HepG2 (cell line): ENCODE measurements around the gene AKR7A3. TPM values are rescaled to one million over a fixed set of nuclear protein-coding genes. Genes with fewer than 3 reads are reported as not detected.

ENCODE experiments used
- ATAC-seq: fragments of 200-7000 bp; cut with Tn5 transposase; 3 replicates; pipeline ENCODE4 v1.9.1; 2020; ENCODE audit warnings: mild to moderate bottlenecking, moderate library complexity
- BruUV-seq: library from RNA; stranded (reverse); fragments of 400-500 nt; replicated peaks from 2 replicates; lab custom pipeline; 2021; lab: Mats Ljungman, UMichigan
- CTCF ChIA-PET: fragments of 300-600 bp; formaldehyde crosslinking; extraction: SDS; loops from one replicate; lab custom pipeline; 2021; ENCODE audit warnings: low total read pairs, inconsistent platforms, low intra/inter-chr PET ratio; lab: Yijun Ruan, JAX
- POLR2A ChIA-PET: fragments of 350-600 bp; sonication (Branson Sonifier 250); formaldehyde crosslinking; loops from one replicate; lab custom pipeline; 2020; ENCODE audit warnings: antibody characterized with exemption, inconsistent platforms; lab: Yijun Ruan, JAX
- DNase-seq: peaks from one replicate; pipeline ENCODE4 v3.0.0-alpha.2; 2015; ENCODE audit warnings: low spot score
- FAIRE-seq: peaks from 3 replicates; lab custom pipeline; 2011; peaks lifted over from hg19 to GRCh38; lab: Jason Lieb, UNC
- H2AFZ ChIP-seq: one replicate; pipeline ENCODE4 v1.6.1; 2011; ENCODE audit warnings: low read length, inconsistent platforms
- H3K27ac ChIP-seq: fragments of 300-600 bp; 3 replicates; pipeline ENCODE4 v1.8.0; 2011; ENCODE audit warnings: mixed run types, mild to moderate bottlenecking, mixed read lengths, low read length, inconsistent platforms; ENCODE audit not compliant: insufficient read depth; ENCODE audit errors: extremely low read length
- H3K27me3 ChIP-seq, 2 experiments: fragments of 200-600 bp in 1 of 2; 2 replicates in 1 of 2; 3 replicates in 1 of 2; pipeline versions ENCODE4 v1.6.0 to v1.8.0; 2011; ENCODE audit warnings: low read length in 2 of 2, mild to moderate bottlenecking in 2 of 2, moderate library complexity in 2 of 2, inconsistent platforms in 1 of 2; ENCODE audit not compliant: insufficient read depth in 2 of 2, control insufficient read depth in 1 of 2
- H3K36me3 ChIP-seq, 2 experiments: fragments of 200-600 bp in 1 of 2; replicated peaks in 1 of 2; 2 replicates in 1 of 2; 3 replicates in 1 of 2; pipeline versions ENCODE4 v1.5.1 to v1.8.0; 2011; ENCODE audit warnings: low read length in 2 of 2, inconsistent platforms in 1 of 2; ENCODE audit not compliant: insufficient read depth in 2 of 2, control insufficient read depth in 1 of 2
- H3K4me1 ChIP-seq: 2 replicates; pipeline ENCODE4 v1.5.1; 2012; ENCODE audit warnings: low read length, inconsistent platforms; ENCODE audit not compliant: insufficient read depth
- H3K4me2 ChIP-seq: 2 replicates; pipeline ENCODE4 v1.6.0; 2011; ENCODE audit warnings: low read depth, low read length, inconsistent platforms
- H3K4me3 ChIP-seq, 3 experiments: fragments of 200-600 bp in 1 of 3; sonication (generic), shearing (Covaris generic) in 1 of 3; replicated peaks in 1 of 3; 2 replicates each; pipeline ENCODE4 v1.5.1; 2011 to 2016; ENCODE audit warnings: low read length in 3 of 3, inconsistent platforms in 2 of 3, low read depth in 2 of 3, mild to moderate bottlenecking in 2 of 3, control low read depth in 1 of 3, mixed read lengths in 1 of 3; ENCODE audit not compliant: insufficient read depth in 1 of 3
- H3K79me2 ChIP-seq: one replicate; pipeline ENCODE4 v1.6.1; 2011; ENCODE audit warnings: low read length, inconsistent platforms; ENCODE audit not compliant: insufficient read depth
- H3K9ac ChIP-seq: 2 replicates; pipeline ENCODE4 v1.6.0; 2011; ENCODE audit warnings: mild to moderate bottlenecking, low read depth, low read length, inconsistent platforms; ENCODE audit not compliant: insufficient read depth
- H3K9me3 ChIP-seq: 2 replicates; pipeline ENCODE4 v1.5.1; 2012; ENCODE audit warnings: mild to moderate bottlenecking, low read length
- H4K20me1 ChIP-seq: 2 replicates; pipeline ENCODE4 v1.6.0; 2011; ENCODE audit warnings: inconsistent platforms, mild to moderate bottlenecking, low read length, moderate library complexity; ENCODE audit not compliant: insufficient read depth
- AGO2 ChIP-seq: fragments of 200-400 bp; formaldehyde crosslinking; optimal IDR thresholded peaks from 2 replicates; pipeline ENCODE3; 2017; ENCODE audit warnings: mild to moderate bottlenecking, low read depth, low read length, moderate library complexity
- DNMT1 ChIP-seq: sonication (generic); formaldehyde crosslinking; IDR thresholded peaks from 2 replicates; pipeline ENCODE4 v1.5.1; 2020; ENCODE audit warnings: mild to moderate bottlenecking, missing genetic modification reagents
- ETV5 ChIP-seq: IDR thresholded peaks from 2 replicates; pipeline ENCODE4 v1.6.1; 2018; ENCODE audit warnings: missing biosample characterization, missing genetic modification reagents, inconsistent platforms, borderline replicate concordance
- FOSL2 ChIP-seq: sonication (generic); formaldehyde crosslinking; IDR thresholded peaks from 2 replicates; pipeline ENCODE4 v1.4.0; 2020; ENCODE audit warnings: missing genetic modification reagents
- GABPA ChIP-seq, 2 experiments: IDR thresholded peaks; 2 replicates each; pipeline ENCODE4 v1.6.1; 2011 to 2016; ENCODE audit warnings: low read depth in 2 of 2, low read length in 1 of 2, missing biosample characterization in 1 of 2, missing genetic modification characterization in 1 of 2
- GABPB1 ChIP-seq: IDR thresholded peaks from 2 replicates; pipeline ENCODE4 v1.6.1; 2016; ENCODE audit warnings: mild to moderate bottlenecking, missing genetic modification reagents, moderate library complexity, missing compliant biosample characterization
- MAFF ChIP-seq: IDR thresholded peaks from 2 replicates; pipeline ENCODE4 v1.6.1; 2011; ENCODE audit warnings: low read depth, low read length, improper control_type of control experiment
- MLX ChIP-seq: IDR thresholded peaks from 2 replicates; pipeline ENCODE4 v1.6.1; 2016
- NFKBIZ ChIP-seq: IDR thresholded peaks from 2 replicates; pipeline ENCODE4 v1.6.1; 2018; ENCODE audit warnings: missing genetic modification reagents, missing compliant biosample characterization
- POLR2A ChIP-seq, 2 experiments: IDR thresholded peaks; 2 replicates each; pipeline ENCODE4 v1.6.1; 2011; ENCODE audit warnings: low read depth in 2 of 2, low read length in 2 of 2, mild to moderate bottlenecking in 1 of 2, moderate library complexity in 1 of 2; ENCODE audit not compliant: insufficient read depth in 1 of 2
- RXRB ChIP-seq: IDR thresholded peaks from 2 replicates; pipeline ENCODE4 v1.6.1; 2016; ENCODE audit warnings: borderline replicate concordance, missing genetic modification reagents, missing compliant biosample characterization
- SALL1 ChIP-seq: sonication (generic); formaldehyde crosslinking; IDR thresholded peaks from 2 replicates; pipeline ENCODE4 v1.8.0; 2022; ENCODE audit warnings: mild to moderate bottlenecking, missing genetic modification reagents
- SAP130 ChIP-seq: IDR thresholded peaks from 2 replicates; pipeline ENCODE4 v1.6.1; 2016; ENCODE audit warnings: low read depth
- TBP ChIP-seq: sonication (generic); formaldehyde crosslinking; IDR thresholded peaks from 2 replicates; pipeline ENCODE4 v1.5.0; 2020; ENCODE audit warnings: missing genetic modification reagents
- ZBTB38 ChIP-seq: sonication (generic); formaldehyde crosslinking; IDR thresholded peaks from 2 replicates; pipeline ENCODE4 v1.5.1; 2020; ENCODE audit warnings: mild to moderate bottlenecking, missing genetic modification reagents
- ZNF263 ChIP-seq: sonication (generic); formaldehyde crosslinking; IDR thresholded peaks from 2 replicates; pipeline ENCODE4 v1.4.0; 2020; ENCODE audit warnings: missing genetic modification reagents
- WGBS: methylation state at CpG from one replicate; pipeline ENCODE4 v1.1.6; 2017; ENCODE audit warnings: low lambda C conversion rate; 5-methylcytosine and 5-hydroxymethylcytosine counted together
- in situ Hi-C: cut with HindIII; loops from 2 replicates; pipeline ENCODE4 v1.10.0; 2017; ENCODE audit warnings: low pct_unique_long_range_greater_than_20kb; ENCODE audit not compliant: extremely low pct_ligation_motif_present
- intact Hi-C: fragments of 100-400 bp; cut with micrococcal nuclease; formaldehyde crosslinking; loops from one replicate; pipeline ENCODE4 v1.10.0; 2022; ENCODE audit not compliant: unreplicated experiment
- polyA plus RNA-seq, 8 experiments: library from polyadenylated mRNA; depleted of rRNA in 3 of 8; stranded (reverse) in 7 of 8; unstranded in 1 of 8; fragments of >200 nt; fragmentation: Illumina TruSeq in 4 of 8; extraction: Trizol in 4 of 8; gene quantifications; 2 replicates each; pipeline versions ENCODE4 v1.2.1 to v1.2.3, GENCODE V29; 2011 to 2016; ENCODE audit warnings: low read depth in 4 of 8, missing spikeins in 1 of 8, mixed read lengths in 1 of 8; ENCODE audit not compliant: insufficient read depth in 1 of 8
- total RNA-seq, 5 experiments: library from RNA; depleted of rRNA; stranded (reverse); fragments of >200 nt; fragmentation: Illumina TruSeq; extraction: Trizol; gene quantifications; 2 replicates each; pipeline ENCODE4 v1.2.3, GENCODE V29; 2016; ENCODE audit warnings: low read depth in 1 of 5
- TF ChIP-seq, protein P1 (sequence below): sonication (generic); formaldehyde crosslinking; IDR thresholded peaks from 2 replicates; pipeline ENCODE4 v1.5.1; 2020; ENCODE audit warnings: missing genetic modification reagents, mild to moderate bottlenecking, borderline replicate concordance
- TF ChIP-seq, protein P2 (sequence below): sonication (generic); formaldehyde crosslinking; IDR thresholded peaks from 2 replicates; pipeline ENCODE4 v1.5.1; 2020; ENCODE audit warnings: mild to moderate bottlenecking, missing genetic modification reagents, moderate library complexity

The AKR7A3 gene
- total and polyA plus RNA-seq, 2 of the 13 experiments (the other 11 are each of a cell fraction or from before 2014, with no cell fraction given) = 0.58 to 1.00 TPM

GRCh38 chr1:19315378-19316198 is 27.0 kb upstream of the AKR7A3 start:
- 72% methylated on average over 11 of the region's 17 CpGs for WGBS
- ChIA-PET POLR2A (interaction anchor here (1.0 kb wide), 1 partner anchor 18 kb away, joined by 3 read pairs; no protein-coding TSS in a partner anchor), CTCF (no interaction called here)
- no TSS peak for BruUV-seq
- no peaks in the 10 kb centered on the region for H4K20me1 ChIP-seq
- H3K4me2 ChIP-seq = no peak overlapping the region
- in situ Hi-C loops = no loop called here
- H3K27ac ChIP-seq = no peak overlapping the region
- FAIRE-seq = no peak
- H3K4me1 ChIP-seq = peaks cover 42% of the 10 kb centered on the region
- intact Hi-C loops = no loop called here
- no peaks in the 10 kb centered on the region for H3K9me3 ChIP-seq
- H3K27me3 ChIP-seq = no peaks in the 10 kb centered on the region; a peak in 1 of 5 replicates
- no peak for DNase-seq
- no peak overlapping the region for H3K4me3 ChIP-seq
- H3K79me2 ChIP-seq = peaks cover 21% of the 10 kb centered on the region
- TF ChIP-seq MAFF (no peak), ZNF263 (CRISPR knock-in tag) (peak; percentile 94), AGO2 (peak; percentile 18), NFKBIZ (CRISPR knock-in tag) (no peak), ZBTB38 (CRISPR knock-in tag) (peak; percentile 58; the same call in 1 of the 2 replicates), SAP130 (CRISPR knock-in tag) (peak; percentile 46), RXRB (CRISPR knock-in tag) (0 out of 2 replicates have a peak, but pooled peaks have one; percentile 36), GABPB1 (CRISPR knock-in tag) (peak; percentile 53), MLX (no peak), DNMT1 (CRISPR knock-in tag) (no peak), GABPA (IDR thresholded peaks at IDR 0.05; ENCODE audit: low read depth, low read length) (no peak; the same call in 1 of the 2 replicates), GABPA (CRISPR knock-in tag; IDR thresholded peaks at IDR 0.05; ENCODE audit: low read depth) (peak; percentile 64), ETV5 (peak; percentile 73; the same call in 1 of the 2 replicates), POLR2A (IDR thresholded peaks at IDR 0.05; ENCODE audit: insufficient read depth in 1 of 2, low read depth in 2 of 2, low read length in 2 of 2) (peak in 1 of 2 experiments; percentile 13; a peak in 1 of 4 replicates), SALL1 (CRISPR knock-in tag) (peak; percentile 22; the same call in 1 of the 2 replicates), TBP (CRISPR knock-in tag) (no peak), FOSL2 (CRISPR knock-in tag) (peak; percentile 74)
- TF ChIP-seq, protein P1, sequence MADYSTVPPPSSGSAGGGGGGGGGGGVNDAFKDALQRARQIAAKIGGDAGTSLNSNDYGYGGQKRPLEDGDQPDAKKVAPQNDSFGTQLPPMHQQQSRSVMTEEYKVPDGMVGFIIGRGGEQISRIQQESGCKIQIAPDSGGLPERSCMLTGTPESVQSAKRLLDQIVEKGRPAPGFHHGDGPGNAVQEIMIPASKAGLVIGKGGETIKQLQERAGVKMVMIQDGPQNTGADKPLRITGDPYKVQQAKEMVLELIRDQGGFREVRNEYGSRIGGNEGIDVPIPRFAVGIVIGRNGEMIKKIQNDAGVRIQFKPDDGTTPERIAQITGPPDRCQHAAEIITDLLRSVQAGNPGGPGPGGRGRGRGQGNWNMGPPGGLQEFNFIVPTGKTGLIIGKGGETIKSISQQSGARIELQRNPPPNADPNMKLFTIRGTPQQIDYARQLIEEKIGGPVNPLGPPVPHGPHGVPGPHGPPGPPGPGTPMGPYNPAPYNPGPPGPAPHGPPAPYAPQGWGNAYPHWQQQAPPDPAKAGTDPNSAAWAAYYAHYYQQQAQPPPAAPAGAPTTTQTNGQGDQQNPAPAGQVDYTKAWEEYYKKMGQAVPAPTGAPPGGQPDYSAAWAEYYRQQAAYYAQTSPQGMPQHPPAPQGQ = no peak
- TF ChIP-seq, protein P2, sequence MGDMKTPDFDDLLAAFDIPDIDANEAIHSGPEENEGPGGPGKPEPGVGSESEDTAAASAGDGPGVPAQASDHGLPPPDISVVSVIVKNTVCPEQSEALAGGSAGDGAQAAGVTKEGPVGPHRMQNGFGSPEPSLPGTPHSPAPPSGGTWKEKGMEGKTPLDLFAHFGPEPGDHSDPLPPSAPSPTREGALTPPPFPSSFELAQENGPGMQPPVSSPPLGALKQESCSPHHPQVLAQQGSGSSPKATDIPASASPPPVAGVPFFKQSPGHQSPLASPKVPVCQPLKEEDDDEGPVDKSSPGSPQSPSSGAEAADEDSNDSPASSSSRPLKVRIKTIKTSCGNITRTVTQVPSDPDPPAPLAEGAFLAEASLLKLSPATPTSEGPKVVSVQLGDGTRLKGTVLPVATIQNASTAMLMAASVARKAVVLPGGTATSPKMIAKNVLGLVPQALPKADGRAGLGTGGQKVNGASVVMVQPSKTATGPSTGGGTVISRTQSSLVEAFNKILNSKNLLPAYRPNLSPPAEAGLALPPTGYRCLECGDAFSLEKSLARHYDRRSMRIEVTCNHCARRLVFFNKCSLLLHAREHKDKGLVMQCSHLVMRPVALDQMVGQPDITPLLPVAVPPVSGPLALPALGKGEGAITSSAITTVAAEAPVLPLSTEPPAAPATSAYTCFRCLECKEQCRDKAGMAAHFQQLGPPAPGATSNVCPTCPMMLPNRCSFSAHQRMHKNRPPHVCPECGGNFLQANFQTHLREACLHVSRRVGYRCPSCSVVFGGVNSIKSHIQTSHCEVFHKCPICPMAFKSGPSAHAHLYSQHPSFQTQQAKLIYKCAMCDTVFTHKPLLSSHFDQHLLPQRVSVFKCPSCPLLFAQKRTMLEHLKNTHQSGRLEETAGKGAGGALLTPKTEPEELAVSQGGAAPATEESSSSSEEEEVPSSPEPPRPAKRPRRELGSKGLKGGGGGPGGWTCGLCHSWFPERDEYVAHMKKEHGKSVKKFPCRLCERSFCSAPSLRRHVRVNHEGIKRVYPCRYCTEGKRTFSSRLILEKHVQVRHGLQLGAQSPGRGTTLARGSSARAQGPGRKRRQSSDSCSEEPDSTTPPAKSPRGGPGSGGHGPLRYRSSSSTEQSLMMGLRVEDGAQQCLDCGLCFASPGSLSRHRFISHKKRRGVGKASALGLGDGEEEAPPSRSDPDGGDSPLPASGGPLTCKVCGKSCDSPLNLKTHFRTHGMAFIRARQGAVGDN (CRISPR knock-in tag) = peak; percentile 53
- TF ChIP-seq, all 625 proteins: peak for 12
- no peak for ATAC-seq
- H2AFZ ChIP-seq = no peak overlapping the region
- peaks cover 3 to 20% of the 10 kb centered on the region in 2 experiments; a peak in 3 of 5 replicates for H3K36me3 ChIP-seq
- H3K9ac ChIP-seq = no peak overlapping the region
